Glomerular endothelial cell (primary cell): ENCODE data around the gene PRELP. TPM values are rescaled to one million over a fixed set of nuclear protein-coding genes. Genes with fewer than 3 reads are reported as not detected.
"Not testable (repeated sequence)": the region's sequence is repeated elsewhere in the genome, so short reads cannot be mapped to it uniquely, and the experiment has no call there.

Experiments
- DNase-seq: peaks from one replicate; pipeline ENCODE4 v3.0.0-alpha.2; 2011; ENCODE audit warnings: low read depth, low spot score; ENCODE audit errors: extremely low read depth
- total RNA-seq: library from RNA; depleted of rRNA; stranded (reverse); fragments of >200 nt; gene quantifications from 2 replicates; pipeline ENCODE4 v1.2.3, GENCODE V29; 2015

The PRELP gene
- total RNA-seq, 1 donor from 2014 or later = not detected

DNA sequence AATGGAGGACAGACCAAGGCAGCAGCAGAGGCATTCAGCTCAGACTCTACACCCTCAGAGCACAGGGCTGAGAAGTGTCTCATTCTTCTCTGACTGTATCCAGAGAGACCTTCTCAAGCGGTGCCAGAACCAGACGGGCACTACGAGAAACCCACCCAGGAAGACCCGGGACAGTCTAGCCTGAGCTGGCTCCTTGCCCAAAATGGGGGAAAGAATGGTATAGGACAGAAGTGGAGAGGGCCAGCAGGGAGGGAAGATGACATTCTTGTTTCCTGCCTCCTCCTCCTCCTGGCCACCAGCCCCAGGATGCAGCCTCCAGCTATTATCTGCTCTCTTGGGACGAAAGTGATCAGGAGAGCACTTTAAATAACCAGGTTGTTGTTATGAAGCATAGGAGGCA lies 22.6 kb upstream of the PRELP start:
- no peak for DNase-seq

DNA sequence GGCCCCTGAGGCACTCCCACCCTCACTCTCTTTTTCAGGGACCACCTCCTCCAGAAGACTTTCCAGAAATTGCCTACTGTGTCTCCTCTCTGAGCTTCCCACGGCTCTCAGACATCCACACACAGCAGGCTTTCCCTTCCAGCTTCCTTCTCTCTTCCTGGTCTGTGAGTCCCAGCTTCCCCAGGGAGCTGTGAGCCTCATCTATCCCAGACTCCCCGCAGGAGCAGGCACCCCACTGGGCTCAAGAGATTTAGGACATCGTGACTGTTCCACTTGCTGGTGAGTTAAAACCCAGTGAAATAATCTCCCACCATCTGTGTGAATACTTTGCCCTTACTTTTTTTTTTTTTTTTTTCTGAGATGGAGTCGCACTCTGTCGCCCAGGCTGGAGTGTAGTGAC lies 22.0 kb upstream of the PRELP start:
- DNase-seq = no peak

DNA sequence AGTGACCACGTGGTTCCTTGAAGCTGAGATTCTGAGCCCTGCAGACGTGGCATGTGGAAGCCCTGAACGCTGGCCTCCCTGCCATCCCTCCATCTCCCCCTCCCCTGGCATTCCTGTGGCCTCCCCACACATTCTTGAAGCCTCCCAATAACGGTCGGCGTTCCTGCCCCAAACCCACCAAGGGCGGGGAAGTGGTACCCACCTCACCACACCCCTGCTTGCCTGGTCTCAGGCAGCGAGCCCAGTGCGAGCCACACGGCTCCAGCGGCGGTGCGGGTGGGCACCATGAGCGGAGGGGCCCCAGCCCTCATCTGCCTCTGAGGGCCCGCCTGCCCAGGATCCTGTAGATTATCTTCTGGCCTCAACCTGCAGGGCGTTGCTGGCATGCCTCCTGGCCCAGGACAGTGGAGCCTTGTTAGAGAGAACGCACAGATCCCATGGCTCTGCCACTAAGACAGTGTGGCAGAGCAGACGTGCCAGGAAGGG lies 20.6 kb upstream of the PRELP start:
- no peak for DNase-seq

DNA sequence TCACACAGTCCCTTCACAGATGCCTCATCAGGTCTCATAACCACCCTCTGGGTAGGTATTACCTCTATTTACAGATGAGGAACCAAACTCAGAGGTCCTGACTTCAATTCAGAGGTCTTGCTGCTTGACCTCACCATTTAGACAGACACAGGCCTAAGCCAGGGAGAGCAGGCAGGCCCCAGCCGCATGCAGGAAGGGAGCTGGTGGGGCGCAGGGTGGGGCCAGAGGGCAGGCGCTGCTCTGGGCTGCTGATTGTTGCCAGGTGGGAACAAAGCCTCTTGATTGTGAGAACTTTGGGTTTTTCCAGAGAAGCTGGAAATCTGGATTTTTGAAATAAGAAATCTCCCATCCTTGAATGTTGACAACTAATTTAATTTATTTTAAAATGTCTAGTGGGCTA lies 19.9 kb upstream of the PRELP start:
- DNase-seq = no peak

DNA sequence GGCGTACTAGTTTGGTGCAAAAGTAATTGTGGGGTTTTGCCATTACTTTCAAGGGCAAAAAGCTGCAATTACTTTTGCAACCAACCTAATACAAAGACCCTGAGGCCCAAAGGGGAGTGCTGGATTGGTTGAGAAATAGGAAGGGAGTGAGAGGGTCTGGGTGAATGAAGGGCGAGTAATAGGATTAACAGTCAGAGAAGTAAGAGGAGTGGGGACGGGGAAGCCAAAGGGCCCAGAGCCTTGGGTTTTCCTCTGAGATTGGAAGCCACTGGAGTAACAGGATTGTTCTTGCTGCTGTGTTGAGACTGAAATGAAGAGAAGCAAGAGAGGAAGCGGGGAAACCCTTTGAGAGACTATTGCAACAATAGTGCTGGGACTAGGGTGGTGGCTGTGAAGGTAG lies 19.0 kb upstream of the PRELP start:
- no peak for DNase-seq

DNA sequence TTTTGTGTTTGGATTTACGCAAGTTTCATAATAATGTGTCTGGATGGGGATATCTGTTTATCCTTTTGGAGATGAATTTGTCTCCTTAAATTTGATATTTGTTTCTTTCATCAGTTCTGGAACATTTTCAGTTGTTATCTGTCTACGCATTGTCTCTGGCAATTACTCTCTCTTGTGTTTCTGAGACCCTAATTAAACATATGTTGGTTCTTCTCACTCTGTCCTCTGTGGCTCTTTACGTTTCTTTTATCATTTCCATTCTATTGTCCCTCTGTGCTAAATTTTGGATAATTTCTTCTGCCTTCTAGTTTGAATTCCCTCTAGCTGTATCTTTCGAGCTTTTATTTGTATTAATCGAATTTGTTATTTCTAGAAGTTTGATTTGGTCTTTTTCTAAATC lies 17.5 kb upstream of the PRELP start:
- no peak for DNase-seq

DNA sequence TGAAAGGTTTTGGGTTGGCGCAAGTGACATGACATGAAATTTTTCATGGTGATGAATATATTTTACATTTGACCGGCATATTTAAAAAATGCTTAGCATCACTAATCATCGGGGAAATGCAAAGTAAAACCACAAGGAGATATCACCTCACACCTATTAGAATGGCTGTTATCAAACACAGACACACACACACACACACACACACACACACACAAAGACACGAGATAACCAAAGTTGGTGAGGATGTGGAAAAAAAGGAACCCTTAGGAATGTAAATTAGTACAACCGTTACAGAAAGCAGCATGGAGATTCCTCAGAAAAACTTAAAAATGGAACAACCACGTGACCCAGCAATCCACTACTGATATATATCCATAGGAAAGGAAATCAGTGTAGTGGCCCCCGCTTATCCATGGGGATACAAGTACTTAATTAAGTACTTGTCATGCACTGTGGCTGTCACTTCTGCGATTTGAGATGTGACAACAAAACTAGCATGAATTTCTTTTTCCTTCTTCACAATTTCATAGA lies 15.9 kb upstream of the PRELP start:
- no peak for DNase-seq

DNA sequence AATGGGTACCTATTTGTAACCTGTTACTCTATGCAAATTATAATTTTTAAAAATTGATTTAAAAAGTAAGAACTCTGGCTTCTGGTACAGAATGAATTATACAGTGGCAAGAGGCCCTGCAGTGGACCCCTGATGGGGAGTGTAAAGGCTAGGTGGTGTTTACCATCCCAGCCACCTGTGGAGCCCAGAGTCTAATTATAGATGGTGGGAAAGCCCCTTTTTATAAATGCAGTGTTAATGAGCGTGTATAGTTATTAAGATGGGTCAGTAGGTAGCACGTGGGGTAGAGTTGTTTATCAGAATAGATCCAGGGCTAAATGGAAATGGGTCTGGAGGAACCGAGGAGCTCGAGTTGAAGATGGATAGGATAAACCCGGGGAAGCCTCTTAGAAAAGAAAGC lies 13.9 kb upstream of the PRELP start:
- no peak for DNase-seq

DNA sequence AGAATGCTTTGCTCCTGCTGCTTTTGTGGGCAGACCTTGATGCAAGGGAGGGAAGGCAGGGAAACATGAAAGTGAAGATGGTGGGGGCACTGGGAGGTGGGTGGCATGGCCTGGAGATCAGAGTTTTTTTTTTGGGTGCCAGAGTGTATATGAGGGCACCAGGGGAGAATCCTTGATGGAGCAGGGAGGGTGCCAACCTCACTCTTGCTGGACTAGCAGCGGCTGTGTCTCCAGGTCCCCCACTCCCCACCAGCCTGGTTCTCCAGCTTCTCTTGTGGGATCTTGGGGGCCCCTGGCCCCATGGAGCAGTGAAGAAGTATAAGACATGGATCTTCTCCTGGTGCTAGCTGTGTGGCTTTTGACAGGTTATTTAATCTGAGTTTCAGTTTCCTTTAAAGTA lies 13.5 kb upstream of the PRELP start:
- no peak for DNase-seq

DNA sequence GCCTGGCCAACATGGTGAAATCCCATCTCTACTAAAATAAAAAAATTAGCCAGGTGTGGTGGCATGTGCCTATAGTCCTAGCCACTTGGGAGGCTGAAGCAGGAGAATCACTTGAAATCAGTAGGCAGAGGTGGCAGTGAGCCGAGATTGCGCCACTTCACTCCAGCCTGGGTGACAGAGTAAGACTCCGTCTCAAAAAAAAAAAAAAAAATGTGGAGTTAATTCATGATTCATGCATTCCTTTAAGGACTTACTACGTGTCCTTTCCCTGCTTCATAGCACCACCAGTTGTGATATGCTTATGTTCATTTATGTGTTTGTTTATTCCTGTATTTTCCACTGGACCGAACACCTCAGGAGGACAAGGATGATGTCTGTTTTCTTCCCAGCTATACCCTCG lies 12.7 kb upstream of the PRELP start:
- DNase-seq = no peak

DNA sequence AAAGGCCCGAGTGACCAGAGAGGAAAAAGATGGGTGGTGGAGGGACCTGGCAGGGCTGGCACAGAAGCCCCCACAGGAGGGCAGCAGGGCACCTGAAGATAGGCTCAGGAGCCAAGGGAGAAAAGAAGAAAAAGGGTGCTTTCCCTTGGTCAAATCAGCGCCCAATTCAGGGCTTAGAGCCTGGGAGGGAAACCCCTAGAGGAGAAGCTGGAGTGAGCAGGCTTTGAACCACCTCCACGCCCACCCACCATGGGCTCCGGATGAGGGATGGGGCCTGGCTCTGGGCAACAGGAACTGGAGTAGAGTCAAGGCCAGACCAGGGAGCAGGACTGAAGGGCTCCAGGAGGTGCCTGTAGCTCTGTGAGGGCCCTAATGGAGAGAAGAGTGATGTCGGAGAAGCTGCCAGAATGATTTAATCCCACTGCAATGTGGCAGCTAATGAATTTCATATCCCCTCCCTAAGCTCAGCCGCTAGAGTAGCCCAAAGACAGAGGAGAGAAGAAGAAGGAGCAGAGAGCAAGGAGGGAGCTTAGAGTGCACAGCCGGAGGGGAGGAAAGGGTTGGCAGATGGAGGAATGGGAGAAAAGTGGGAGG lies 12.0 kb upstream of the PRELP start:
- no peak for DNase-seq

DNA sequence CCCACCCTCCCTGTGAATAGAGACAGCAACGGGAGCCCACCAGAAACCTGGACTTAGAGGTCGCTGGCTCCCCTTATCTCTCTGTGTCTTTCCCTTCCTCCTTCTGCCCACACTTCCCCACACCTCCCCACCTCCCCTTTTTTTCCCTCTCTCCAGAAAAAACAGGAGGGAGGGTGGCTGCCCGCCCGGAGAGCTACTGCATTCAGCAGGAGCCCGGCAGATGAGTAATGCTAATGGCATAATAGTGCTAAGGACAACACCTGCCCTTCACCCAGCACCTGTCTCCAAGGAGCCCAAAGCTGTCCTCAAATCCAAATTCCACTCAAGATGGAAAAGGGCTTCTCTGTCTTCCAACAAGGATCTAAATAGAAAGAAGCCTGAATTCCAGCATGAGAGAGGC lies 11.4 kb upstream of the PRELP start:
- no peak for DNase-seq

DNA sequence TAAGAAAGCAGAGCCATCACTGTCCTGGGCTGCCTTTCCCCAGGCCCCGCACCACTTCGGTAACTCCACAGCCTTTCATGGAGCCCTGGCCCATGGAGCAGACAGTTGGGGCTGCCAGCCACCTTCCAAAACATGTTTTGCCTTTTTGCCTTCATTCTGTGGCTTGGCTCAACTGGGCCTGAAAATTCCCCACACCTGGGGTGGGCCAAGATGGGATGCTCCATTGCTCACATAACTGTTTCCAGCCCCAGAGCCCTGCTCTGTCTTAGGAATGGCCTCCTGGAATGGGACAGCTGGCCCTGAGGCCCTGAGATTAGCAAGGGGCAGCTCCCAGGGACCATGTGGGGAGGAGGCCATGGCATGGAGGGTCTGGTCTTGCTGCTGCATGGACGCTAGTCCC lies 10.9 kb upstream of the PRELP start:
- DNase-seq = no peak

DNA sequence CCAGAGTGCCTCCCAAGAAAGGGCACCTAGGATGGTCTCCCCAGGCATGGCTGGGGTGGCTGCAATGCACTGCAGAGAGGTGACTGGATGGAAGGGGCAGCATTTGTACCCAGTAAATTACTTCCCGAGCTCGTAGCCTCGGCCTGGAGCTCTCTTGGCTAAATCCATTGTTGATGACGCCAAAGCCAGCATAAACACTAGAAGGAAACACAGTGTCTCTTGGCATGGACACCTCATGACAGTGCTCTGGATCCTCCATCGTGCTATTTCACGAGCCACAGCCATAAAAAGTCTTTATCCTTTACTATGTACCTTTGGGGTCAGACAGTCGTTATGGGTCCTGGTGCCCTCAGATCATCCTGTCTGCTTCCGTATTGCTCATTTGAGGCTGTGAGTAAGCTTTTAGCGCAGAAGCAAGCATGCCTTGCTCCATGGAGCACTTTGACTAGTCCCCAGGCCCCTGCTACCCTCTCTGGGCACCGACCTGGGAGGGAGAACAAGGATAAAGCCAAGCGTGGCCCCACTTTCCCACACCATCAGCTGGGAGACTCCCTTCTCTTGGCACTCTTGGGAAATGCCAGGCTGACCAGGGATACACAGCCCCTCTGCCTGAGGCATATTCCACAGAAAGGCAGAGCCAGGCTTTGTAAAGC lies 10.3 kb upstream of the PRELP start:
- no peak for DNase-seq

DNA sequence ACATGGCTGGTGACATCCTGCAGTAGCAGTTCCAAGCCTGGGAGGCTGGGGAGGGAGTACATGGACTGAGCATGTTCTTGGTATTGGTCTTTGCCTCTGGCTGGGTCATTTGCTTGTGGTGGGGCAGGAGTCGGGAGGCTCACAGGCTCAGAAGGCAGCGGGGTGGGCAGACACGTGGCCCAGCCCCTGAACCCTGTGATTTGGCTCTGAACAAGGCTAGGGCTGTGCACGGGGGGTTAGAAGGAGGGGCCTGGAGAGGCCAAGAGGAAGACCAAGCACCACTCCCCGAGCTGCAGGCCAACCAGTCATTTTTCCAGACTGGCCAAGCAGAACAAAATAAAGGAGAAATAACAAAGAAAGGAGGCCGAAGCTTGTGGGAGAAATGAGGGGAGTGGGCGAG lies 9.7 kb upstream of the PRELP start:
- DNase-seq = no peak

DNA sequence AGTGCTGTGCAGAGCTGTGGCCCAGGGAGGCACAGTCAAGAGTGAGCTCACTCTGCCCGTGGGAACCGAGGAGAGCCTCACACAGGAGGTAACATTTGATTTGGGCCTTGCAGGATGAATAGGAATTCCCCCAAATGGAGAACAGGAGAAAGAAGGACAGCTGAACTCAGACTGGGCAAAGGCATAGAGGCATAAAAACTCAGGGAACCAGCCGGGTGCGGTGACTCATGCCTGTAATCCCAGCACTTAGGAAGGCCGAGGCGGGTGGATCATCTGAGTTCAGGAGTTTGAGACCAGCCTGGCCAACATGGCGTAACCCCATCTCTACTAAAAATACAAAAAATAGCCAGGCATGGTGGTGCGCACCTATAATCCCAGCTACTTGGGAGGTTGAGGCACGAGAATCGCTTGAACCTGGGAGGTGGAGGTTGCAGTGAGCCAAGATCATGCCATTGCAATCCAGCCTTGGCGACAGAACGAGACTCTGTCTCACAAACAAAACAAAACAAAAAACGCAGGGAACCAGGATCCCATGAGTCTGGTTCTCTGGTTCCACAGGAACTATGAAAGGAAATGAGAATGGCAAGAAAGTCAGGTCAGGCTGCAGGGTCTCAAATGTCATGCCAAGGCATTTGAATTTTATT lies 8.6 kb upstream of the PRELP start:
- DNase-seq = not testable (repeated sequence)

DNA sequence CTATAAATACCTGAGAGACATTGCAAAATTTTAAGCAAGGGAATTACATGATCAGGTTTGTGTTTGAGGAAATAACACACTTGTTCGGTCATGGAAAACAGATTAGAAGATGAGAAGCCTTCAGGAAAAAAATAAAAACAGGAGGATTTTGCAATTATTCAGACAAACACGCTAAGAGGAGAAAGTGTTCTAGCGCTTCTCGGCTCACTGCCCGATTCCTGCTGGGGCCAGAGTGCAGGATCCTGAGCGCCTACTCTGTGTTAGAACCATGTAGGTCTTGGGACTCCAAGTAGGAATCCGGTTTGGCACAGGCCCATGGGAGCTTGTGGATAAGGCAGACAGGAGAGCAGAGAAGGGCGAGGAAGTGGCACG lies 8.1 kb upstream of the PRELP start:
- no peak for DNase-seq

DNA sequence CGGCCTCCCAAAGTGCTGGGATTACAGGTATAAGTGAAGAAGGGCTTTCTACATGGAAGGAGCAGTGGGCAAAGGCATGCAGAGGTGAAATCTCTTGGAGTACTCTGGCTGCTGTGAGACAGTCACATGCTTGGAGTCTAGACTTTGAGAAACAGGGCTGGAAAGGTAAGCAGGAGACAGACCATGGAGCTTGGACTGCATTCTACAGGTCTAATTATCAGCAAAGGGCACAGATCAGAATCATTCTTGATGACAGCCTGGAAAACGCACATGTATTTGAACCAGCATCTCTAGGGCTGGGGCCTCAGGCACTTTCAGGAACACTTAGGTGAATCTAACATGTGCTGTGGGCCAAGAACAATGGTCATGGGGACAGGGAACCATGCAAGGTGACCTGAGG lies 7.3 kb upstream of the PRELP start:
- no peak for DNase-seq

DNA sequence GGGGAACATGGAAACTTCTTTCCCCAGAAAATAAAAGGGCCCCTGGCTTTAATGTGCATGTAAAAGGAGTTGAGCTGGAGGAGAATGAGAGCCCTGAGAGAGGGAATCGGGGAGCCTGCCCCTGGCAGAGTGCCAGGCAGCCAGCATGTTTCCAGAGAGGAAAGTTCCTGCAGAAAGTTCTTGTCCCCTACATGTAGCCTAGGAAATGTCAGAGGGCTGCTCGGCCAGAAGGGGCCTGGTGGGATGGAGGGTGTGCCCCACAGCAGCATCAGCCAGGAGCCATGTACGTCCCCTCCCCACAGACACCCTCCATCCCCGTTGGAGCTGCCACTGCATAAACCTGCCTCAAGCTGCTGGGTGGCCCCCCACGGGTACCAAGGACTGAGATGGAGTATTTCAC lies 5.4 kb upstream of the PRELP start:
- no peak for DNase-seq

DNA sequence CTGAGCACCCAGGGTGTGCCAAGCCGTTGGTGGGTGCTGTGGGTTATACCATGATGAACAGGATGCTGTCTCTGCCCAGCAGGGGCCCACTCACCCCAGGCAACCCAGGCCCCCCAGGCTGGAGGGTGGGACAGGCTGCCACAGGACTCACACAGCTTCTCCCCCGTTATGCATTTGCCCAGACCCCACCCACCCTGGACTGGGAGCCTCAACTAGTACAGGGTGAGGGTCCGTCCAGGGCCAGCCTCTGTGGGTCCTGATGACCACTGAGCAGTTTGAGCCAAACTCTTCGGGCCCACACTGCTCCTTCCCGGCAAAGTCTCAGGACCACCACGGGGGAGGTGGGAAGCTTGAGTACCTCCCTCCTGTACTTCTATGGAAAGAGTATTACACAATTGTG lies 3.8 kb upstream of the PRELP start:
- no peak for DNase-seq

DNA sequence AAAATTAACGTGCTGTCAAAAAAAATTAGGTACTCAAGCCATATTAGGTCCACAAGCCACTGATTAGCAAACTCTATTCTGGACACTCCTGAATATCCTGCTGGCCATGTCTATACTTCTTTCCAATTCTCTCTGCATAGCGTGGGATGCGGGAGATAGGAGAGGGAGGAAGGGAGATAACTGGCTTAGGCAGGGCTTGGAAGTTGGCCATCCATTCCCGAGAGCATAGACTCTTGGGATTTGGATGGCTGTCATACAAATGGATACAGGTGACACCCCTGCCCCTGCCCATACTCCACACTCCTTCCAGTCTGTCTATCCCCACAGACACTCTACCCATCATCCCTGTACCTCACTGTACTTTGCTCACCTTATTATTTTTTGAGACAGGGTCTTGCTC lies 2.3 kb upstream of the PRELP start:
- DNase-seq = no peak

DNA sequence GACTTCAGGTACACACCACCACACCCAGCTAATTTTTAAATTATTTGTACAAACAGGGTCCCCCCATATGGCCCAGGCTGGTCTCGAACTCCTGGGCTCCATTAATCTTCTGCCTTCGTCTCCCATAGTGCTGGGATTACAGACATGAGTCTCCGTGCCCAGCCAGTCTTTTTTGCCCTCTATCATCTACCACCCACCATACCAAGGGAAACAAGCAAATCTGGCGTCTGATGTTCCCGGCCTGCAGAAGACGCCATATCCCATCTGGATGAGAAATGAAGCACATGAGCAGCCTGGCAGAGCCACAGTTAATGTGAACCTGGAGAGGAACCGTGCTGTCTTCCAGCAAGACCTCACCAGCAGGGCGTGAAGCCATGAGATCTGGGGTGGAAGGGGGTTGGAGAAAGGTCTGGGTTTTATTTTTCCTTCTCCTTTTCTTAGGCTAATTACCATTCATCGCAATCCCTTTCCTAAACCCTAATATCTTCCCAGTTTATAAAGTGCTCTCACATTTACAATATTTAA lies 1.8 kb upstream of the PRELP start:
- no peak for DNase-seq
